GM23338 (cell line): ENCODE results near the gene COLEC12. TPM values are rescaled to one million over a fixed set of nuclear protein-coding genes. Genes with fewer than 3 reads are reported as not detected.

Source experiments
- ATAC-seq: fragments of 200-7000 bp; cut with Tn5 transposase; 3 replicates; pipeline ENCODE4 v1.9.1; 2020
- DNase-seq: peaks from one replicate; pipeline ENCODE4 v3.0.0-alpha.2; 2015; ENCODE audit warnings: low spot score
- H2AFZ ChIP-seq: fragments of 200-600 bp; sonication (generic); 2 replicates; pipeline ENCODE4 v1.8.0; 2016; ENCODE audit warnings: antibody characterized with exemption, mild to moderate bottlenecking, moderate library complexity
- H3F3A ChIP-seq: fragments of 200-600 bp; sonication (generic); replicated peaks from 2 replicates; pipeline ENCODE4 v1.8.0; 2017; ENCODE audit warnings: antibody characterized with exemption, mixed run types, low read depth
- H3K27ac ChIP-seq: fragments of 200-600 bp; sonication (generic); 2 replicates; pipeline ENCODE4 v1.6.1; 2016; ENCODE audit warnings: low read depth
- H3K27me3 ChIP-seq: fragments of 200-600 bp; sonication (generic); 2 replicates; pipeline ENCODE4 v1.8.0; 2016; ENCODE audit warnings: mild to moderate bottlenecking, mixed run types, moderate library complexity; ENCODE audit not compliant: insufficient read depth
- H3K36me3 ChIP-seq: fragments of 200-600 bp; sonication (generic); 2 replicates; pipeline ENCODE4 v1.8.0; 2016; ENCODE audit warnings: mild to moderate bottlenecking; ENCODE audit not compliant: insufficient read depth
- H3K4me1 ChIP-seq: fragments of 200-600 bp; sonication (generic); 2 replicates; pipeline ENCODE4 v1.8.0; 2016; ENCODE audit warnings: mild to moderate bottlenecking, moderate library complexity; ENCODE audit not compliant: insufficient read depth
- H3K4me2 ChIP-seq: fragments of 200-600 bp; sonication (generic); 2 replicates; pipeline ENCODE4 v1.7.1; 2017; ENCODE audit warnings: mixed run types
- H3K4me3 ChIP-seq: fragments of 200-600 bp; sonication (generic); 2 replicates; pipeline ENCODE4 v1.6.1; 2016; ENCODE audit warnings: mixed run types
- H3K79me2 ChIP-seq: fragments of 200-600 bp; sonication (generic); replicated peaks from 2 replicates; pipeline ENCODE4 v1.8.0; 2017; ENCODE audit warnings: mild to moderate bottlenecking; ENCODE audit not compliant: insufficient read depth
- H3K9me2 ChIP-seq: fragments of 200-600 bp; sonication (generic); 2 replicates; pipeline ENCODE4 v1.8.0; 2017; ENCODE audit not compliant: insufficient read depth
- H4K20me1 ChIP-seq: fragments of 200-600 bp; sonication (generic); replicated peaks from 2 replicates; pipeline ENCODE4 v1.8.0; 2017; ENCODE audit warnings: mild to moderate bottlenecking; ENCODE audit not compliant: insufficient read depth
- H3K27ac Mint-ChIP-seq: 2 replicates; pipeline ENCODE4 v1.8.0; 2020; ENCODE audit warnings: inconsistent platforms, mild to moderate bottlenecking, moderate library complexity, mixed read lengths
- H3K27me3 Mint-ChIP-seq: 3 replicates; pipeline ENCODE4 v1.8.0; 2022; ENCODE audit warnings: low read depth, mild to moderate bottlenecking, moderate library complexity, mixed read lengths, inconsistent platforms; ENCODE audit not compliant: insufficient read depth, poor library complexity
- H3K36me3 Mint-ChIP-seq: 3 replicates; pipeline ENCODE4 v1.8.0; 2021; ENCODE audit warnings: low read depth, mild to moderate bottlenecking, inconsistent platforms, moderate library complexity, mixed read lengths
- H3K4me1 Mint-ChIP-seq: 3 replicates; pipeline ENCODE4 v1.8.0; 2020; ENCODE audit warnings: mild to moderate bottlenecking, inconsistent platforms, mixed read lengths
- H3K4me3 Mint-ChIP-seq: 3 replicates; pipeline ENCODE4 v1.8.0; 2021; ENCODE audit warnings: moderate library complexity, mild to moderate bottlenecking, inconsistent platforms, mixed read lengths
- H3K9me3 Mint-ChIP-seq: 3 replicates; pipeline ENCODE4 v1.8.0; 2020; ENCODE audit warnings: moderate library complexity, mild to moderate bottlenecking, inconsistent platforms, mixed read lengths
- CREB1 ChIP-seq: fragments of 250-450 bp; sonication (Bioruptor Pico); IDR thresholded peaks from 2 replicates; pipeline ENCODE4 v1.5.0; 2020; ENCODE audit warnings: low read depth, mild to moderate bottlenecking, moderate library complexity
- EZH2 ChIP-seq: fragments of 200-600 bp; sonication (generic); IDR thresholded peaks from one replicate; pipeline ENCODE4 v1.8.0; 2017; ENCODE audit warnings: antibody characterized with exemption, mild to moderate bottlenecking, low read depth; ENCODE audit not compliant: unreplicated experiment
- EZH2phosphoT487 ChIP-seq: fragments of 200-600 bp; sonication (generic); IDR thresholded peaks from one replicate; pipeline ENCODE4 v1.8.1; 2018; ENCODE audit warnings: antibody characterized with exemption; ENCODE audit not compliant: unreplicated experiment
- JUNB ChIP-seq: IDR thresholded peaks from one replicate; pipeline ENCODE4 v1.6.1; 2016; ENCODE audit warnings: antibody characterized with exemption; ENCODE audit not compliant: unreplicated experiment
- NANOG ChIP-seq: IDR thresholded peaks from 2 replicates; pipeline ENCODE4 v1.6.1; 2016; ENCODE audit warnings: antibody characterized with exemption, borderline replicate concordance
- POLR2AphosphoS5 ChIP-seq: IDR thresholded peaks from 2 replicates; pipeline ENCODE4 v1.6.1; 2016; ENCODE audit warnings: antibody characterized with exemption, low read depth
- STAT1 ChIP-seq: IDR thresholded peaks from one replicate; pipeline ENCODE4 v1.6.1; 2016; ENCODE audit warnings: antibody characterized with exemption; ENCODE audit not compliant: unreplicated experiment
- ZNF114 ChIP-seq: fragments of 250-450 bp; sonication (Bioruptor Pico); IDR thresholded peaks from 2 replicates; pipeline ENCODE4 v1.5.0; 2020; ENCODE audit warnings: mild to moderate bottlenecking, moderate library complexity
- ZNF331 ChIP-seq: fragments of 250-450 bp; sonication (Bioruptor Pico); IDR thresholded peaks from 2 replicates; pipeline ENCODE4 v1.5.0; 2020; ENCODE audit warnings: low read depth, mild to moderate bottlenecking, moderate library complexity
- polyA plus RNA-seq: library from polyadenylated mRNA; unstranded; fragments of >200 nt; fragmentation: Nextera tagmentation; extraction: Ambion mirVana; gene quantifications from 2 replicates; pipeline ENCODE4 v1.2.1, GENCODE V29; 2016
- total RNA-seq: library from RNA; depleted of rRNA; stranded (reverse); fragments of >200 nt; shearing (Covaris generic); gene quantifications from 2 replicates; pipeline ENCODE4 v1.2.3, GENCODE V29; 2014
- TF ChIP-seq, protein P1 (sequence below): fragments of 250-450 bp; sonication (Bioruptor Pico); IDR thresholded peaks from 2 replicates; pipeline ENCODE4 v1.5.0; 2020; ENCODE audit warnings: mild to moderate bottlenecking, moderate library complexity
- TF ChIP-seq, protein P2 (sequence below): IDR thresholded peaks from one replicate; pipeline ENCODE4 v1.6.1; 2018; ENCODE audit warnings: antibody characterized with exemption; ENCODE audit not compliant: unreplicated experiment
- TF ChIP-seq, protein P3 (sequence below): IDR thresholded peaks from 2 replicates; pipeline ENCODE4 v1.6.1; 2016; ENCODE audit warnings: antibody characterized with exemption
- TF ChIP-seq, protein P4 (sequence below), 2 experiments: fragments of 200-600 bp in 1 of 2; sonication (generic) in 1 of 2; conservative IDR thresholded peaks; 2 replicates each; pipeline versions ENCODE4 v1.5.1 to v1.6.1; 2016 to 2017; ENCODE audit warnings: antibody characterized with exemption in 2 of 2, low read depth in 2 of 2, mild to moderate bottlenecking in 2 of 2, moderate library complexity in 1 of 2

Gene COLEC12
- total and polyA plus RNA-seq, 2 experiments from 2014 or later = 1.1 to 3.2 TPM

DNA sequence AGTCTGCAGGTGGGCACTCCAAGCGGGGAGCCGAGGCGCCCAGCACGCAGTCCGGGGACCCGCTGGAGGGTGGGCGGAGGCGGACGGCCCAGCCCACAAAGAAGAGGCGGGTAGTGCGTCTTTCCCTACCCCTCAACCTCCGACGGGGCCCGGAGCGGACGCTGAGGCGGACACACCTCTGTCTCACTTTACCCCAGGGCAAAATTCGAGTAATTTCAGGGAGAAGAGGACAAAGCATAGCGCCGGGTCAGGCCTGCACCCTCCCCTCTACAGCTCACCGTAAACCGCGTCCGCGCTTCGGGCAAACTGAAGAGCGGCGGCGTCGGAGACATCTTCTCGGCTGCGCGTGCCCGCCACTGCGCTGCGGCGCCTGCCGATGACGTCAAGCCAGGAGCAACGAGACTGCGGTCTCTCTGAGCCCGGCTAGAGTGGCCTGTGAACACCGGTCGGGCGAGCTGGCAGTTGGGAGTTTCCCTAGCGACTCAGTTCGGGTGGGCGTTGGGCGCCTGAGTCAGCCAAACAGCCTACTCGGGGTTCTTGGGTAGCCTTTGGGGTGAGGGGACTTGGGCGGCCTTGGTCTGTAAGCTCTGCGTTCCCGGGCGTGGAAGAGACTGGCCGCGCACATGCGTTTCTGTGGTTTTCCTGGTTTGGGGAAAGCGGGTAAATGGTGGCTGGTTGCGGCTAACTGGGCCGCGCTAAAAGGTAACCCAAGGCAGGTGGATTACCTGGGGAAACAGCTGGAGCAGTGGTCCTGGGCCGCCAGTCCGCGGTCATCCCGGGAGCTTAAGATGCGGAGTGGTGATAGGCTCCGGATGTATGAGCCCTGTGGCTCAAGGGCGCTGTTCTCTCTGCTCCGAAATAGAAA lies 232.6 kb downstream of the COLEC12 start, which contains the start of gene THOC1:
THOC1 (minus strand) TSS at position 360 of the 865 bp plus-strand sequence; CDS start at position 332, 28 bp downstream.
- Histone ChIP-seq H3K4me1 (peaks cover 16% of the 10 kb centered on the region), H3K4me3 (peak within 1 kb of the TSS; percentile 93), H3F3A (0 out of 2 replicates have a peak, but pooled peaks cover 3% of the 10 kb centered on the region), H3K36me3 (peaks cover 18% of the 10 kb centered on the region; the same call in 1 of the 2 replicates), H4K20me1 (peaks cover 15% of the 10 kb centered on the region), H3K79me2 (peaks cover 36% of the 10 kb centered on the region), H3K27me3 (no peaks in the 10 kb centered on the region), H3K9me2 (no peaks in the 10 kb centered on the region), H2AFZ (peak within 1 kb of the TSS; percentile 93), H3K27ac (peak within 1 kb of the TSS; percentile 94), H3K4me2 (peak within 1 kb of the TSS; percentile 96)
- TF ChIP-seq EZH2 (no peak), ZNF331 (CRISPR knock-in tag) (no peak), JUNB (no peak), CREB1 (CRISPR knock-in tag) (peak; percentile 98), STAT1 (no peak), ZNF114 (CRISPR knock-in tag) (no peak), EZH2phosphoT487 (no peak), NANOG (no peak), POLR2AphosphoS5 (peak; percentile 90)
- TF ChIP-seq, protein P1, sequence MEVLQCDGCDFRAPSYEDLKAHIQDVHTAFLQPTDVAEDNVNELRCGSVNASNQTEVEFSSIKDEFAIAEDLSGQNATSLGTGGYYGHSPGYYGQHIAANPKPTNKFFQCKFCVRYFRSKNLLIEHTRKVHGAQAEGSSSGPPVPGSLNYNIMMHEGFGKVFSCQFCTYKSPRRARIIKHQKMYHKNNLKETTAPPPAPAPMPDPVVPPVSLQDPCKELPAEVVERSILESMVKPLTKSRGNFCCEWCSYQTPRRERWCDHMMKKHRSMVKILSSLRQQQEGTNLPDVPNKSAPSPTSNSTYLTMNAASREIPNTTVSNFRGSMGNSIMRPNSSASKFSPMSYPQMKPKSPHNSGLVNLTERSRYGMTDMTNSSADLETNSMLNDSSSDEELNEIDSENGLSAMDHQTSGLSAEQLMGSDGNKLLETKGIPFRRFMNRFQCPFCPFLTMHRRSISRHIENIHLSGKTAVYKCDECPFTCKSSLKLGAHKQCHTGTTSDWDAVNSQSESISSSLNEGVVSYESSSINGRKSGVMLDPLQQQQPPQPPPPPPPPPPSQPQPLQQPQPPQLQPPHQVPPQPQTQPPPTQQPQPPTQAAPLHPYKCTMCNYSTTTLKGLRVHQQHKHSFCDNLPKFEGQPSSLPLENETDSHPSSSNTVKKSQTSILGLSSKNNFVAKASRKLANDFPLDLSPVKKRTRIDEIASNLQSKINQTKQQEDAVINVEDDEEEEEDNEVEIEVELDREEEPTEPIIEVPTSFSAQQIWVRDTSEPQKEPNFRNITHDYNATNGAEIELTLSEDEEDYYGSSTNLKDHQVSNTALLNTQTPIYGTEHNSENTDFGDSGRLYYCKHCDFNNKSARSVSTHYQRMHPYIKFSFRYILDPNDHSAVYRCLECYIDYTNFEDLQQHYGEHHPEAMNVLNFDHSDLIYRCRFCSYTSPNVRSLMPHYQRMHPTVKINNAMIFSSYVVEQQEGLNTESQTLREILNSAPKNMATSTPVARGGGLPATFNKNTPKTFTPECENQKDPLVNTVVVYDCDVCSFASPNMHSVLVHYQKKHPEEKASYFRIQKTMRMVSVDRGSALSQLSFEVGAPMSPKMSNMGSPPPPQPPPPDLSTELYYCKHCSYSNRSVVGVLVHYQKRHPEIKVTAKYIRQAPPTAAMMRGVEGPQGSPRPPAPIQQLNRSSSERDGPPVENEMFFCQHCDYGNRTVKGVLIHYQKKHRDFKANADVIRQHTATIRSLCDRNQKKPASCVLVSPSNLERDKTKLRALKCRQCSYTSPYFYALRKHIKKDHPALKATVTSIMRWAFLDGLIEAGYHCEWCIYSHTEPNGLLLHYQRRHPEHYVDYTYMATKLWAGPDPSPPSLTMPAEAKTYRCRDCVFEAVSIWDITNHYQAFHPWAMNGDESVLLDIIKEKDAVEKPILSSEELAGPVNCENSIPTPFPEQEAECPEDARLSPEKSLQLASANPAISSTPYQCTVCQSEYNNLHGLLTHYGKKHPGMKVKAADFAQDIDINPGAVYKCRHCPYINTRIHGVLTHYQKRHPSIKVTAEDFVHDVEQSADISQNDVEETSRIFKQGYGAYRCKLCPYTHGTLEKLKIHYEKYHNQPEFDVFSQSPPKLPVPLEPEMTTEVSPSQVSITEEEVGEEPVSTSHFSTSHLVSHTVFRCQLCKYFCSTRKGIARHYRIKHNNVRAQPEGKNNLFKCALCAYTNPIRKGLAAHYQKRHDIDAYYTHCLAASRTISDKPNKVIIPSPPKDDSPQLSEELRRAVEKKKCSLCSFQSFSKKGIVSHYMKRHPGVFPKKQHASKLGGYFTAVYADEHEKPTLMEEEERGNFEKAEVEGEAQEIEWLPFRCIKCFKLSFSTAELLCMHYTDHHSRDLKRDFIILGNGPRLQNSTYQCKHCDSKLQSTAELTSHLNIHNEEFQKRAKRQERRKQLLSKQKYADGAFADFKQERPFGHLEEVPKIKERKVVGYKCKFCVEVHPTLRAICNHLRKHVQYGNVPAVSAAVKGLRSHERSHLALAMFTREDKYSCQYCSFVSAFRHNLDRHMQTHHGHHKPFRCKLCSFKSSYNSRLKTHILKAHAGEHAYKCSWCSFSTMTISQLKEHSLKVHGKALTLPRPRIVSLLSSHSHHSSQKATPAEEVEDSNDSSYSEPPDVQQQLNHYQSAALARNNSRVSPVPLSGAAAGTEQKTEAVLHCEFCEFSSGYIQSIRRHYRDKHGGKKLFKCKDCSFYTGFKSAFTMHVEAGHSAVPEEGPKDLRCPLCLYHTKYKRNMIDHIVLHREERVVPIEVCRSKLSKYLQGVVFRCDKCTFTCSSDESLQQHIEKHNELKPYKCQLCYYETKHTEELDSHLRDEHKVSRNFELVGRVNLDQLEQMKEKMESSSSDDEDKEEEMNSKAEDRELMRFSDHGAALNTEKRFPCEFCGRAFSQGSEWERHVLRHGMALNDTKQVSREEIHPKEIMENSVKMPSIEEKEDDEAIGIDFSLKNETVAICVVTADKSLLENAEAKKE (CRISPR knock-in tag) = no peak
- TF ChIP-seq, protein P2, sequence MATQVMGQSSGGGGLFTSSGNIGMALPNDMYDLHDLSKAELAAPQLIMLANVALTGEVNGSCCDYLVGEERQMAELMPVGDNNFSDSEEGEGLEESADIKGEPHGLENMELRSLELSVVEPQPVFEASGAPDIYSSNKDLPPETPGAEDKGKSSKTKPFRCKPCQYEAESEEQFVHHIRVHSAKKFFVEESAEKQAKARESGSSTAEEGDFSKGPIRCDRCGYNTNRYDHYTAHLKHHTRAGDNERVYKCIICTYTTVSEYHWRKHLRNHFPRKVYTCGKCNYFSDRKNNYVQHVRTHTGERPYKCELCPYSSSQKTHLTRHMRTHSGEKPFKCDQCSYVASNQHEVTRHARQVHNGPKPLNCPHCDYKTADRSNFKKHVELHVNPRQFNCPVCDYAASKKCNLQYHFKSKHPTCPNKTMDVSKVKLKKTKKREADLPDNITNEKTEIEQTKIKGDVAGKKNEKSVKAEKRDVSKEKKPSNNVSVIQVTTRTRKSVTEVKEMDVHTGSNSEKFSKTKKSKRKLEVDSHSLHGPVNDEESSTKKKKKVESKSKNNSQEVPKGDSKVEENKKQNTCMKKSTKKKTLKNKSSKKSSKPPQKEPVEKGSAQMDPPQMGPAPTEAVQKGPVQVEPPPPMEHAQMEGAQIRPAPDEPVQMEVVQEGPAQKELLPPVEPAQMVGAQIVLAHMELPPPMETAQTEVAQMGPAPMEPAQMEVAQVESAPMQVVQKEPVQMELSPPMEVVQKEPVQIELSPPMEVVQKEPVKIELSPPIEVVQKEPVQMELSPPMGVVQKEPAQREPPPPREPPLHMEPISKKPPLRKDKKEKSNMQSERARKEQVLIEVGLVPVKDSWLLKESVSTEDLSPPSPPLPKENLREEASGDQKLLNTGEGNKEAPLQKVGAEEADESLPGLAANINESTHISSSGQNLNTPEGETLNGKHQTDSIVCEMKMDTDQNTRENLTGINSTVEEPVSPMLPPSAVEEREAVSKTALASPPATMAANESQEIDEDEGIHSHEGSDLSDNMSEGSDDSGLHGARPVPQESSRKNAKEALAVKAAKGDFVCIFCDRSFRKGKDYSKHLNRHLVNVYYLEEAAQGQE = no peak
- TF ChIP-seq, protein P3, sequence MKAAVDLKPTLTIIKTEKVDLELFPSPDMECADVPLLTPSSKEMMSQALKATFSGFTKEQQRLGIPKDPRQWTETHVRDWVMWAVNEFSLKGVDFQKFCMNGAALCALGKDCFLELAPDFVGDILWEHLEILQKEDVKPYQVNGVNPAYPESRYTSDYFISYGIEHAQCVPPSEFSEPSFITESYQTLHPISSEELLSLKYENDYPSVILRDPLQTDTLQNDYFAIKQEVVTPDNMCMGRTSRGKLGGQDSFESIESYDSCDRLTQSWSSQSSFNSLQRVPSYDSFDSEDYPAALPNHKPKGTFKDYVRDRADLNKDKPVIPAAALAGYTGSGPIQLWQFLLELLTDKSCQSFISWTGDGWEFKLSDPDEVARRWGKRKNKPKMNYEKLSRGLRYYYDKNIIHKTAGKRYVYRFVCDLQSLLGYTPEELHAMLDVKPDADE = peak; percentile 62; the same call in 1 of the 2 replicates
- TF ChIP-seq, protein P4, sequence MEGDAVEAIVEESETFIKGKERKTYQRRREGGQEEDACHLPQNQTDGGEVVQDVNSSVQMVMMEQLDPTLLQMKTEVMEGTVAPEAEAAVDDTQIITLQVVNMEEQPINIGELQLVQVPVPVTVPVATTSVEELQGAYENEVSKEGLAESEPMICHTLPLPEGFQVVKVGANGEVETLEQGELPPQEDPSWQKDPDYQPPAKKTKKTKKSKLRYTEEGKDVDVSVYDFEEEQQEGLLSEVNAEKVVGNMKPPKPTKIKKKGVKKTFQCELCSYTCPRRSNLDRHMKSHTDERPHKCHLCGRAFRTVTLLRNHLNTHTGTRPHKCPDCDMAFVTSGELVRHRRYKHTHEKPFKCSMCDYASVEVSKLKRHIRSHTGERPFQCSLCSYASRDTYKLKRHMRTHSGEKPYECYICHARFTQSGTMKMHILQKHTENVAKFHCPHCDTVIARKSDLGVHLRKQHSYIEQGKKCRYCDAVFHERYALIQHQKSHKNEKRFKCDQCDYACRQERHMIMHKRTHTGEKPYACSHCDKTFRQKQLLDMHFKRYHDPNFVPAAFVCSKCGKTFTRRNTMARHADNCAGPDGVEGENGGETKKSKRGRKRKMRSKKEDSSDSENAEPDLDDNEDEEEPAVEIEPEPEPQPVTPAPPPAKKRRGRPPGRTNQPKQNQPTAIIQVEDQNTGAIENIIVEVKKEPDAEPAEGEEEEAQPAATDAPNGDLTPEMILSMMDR (conservative IDR thresholded peaks at IDR 0.05; ENCODE audit: low read depth in 2 of 2) = no peak
- ATAC-seq (peak; percentile 91), DNase-seq (peak; percentile 97)
- Mint-ChIP-seq H3K27ac (peak within 1 kb of the TSS; percentile 100), H3K4me3 (peak within 1 kb of the TSS; percentile 97), H3K9me3 (no peaks in the 10 kb centered on the region), H3K4me1 (peaks cover 15% of the 10 kb centered on the region; the same call in 2 of the 3 replicates), H3K36me3 (peaks cover 23% of the 10 kb centered on the region), H3K27me3 (peaks cover 8% of the 10 kb centered on the region)
